Stimulated activated CD4-positive, alpha-beta T cell treated with anti-CD3 and anti-CD28 coated beads, TNF-alpha, amount 100 ng/mL, for 48 hours (primary cell): Measurements from ENCODE around the gene PPP4C.

Experiments used
- DNase-seq, 3 donors: peaks; one replicate each; pipeline ENCODE4 v3.0.0-alpha.2; 2020; ENCODE audit warnings: low read depth in 3 of 3

Gene PPP4C

GRCh38 chr16:30054959-30055553 is 20.7 kb upstream of the PPP4C start:
- DNase-seq, result peak in 2 of 3 donors; percentile 29 to 48

DNA sequence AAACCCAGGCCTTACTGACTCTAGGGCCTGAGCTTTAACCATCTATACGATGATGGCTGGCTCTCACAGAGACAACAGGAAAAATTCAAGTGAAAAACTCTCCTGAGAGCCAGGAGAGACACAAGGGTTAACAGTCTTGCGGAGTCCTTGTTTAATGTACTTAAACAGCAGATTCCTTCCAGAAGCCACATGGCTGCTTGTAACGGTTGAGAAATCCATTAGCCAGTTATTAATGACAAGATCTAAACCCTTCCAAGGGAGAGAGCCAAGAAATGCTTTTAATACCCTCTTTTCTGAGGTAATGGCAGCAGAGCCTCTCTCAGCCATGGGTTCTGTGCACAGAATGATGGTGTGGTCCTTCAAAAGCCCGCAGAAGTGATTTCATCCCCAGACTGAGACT is 15.4 kb upstream of the PPP4C start:
- no peak for DNase-seq

DNA sequence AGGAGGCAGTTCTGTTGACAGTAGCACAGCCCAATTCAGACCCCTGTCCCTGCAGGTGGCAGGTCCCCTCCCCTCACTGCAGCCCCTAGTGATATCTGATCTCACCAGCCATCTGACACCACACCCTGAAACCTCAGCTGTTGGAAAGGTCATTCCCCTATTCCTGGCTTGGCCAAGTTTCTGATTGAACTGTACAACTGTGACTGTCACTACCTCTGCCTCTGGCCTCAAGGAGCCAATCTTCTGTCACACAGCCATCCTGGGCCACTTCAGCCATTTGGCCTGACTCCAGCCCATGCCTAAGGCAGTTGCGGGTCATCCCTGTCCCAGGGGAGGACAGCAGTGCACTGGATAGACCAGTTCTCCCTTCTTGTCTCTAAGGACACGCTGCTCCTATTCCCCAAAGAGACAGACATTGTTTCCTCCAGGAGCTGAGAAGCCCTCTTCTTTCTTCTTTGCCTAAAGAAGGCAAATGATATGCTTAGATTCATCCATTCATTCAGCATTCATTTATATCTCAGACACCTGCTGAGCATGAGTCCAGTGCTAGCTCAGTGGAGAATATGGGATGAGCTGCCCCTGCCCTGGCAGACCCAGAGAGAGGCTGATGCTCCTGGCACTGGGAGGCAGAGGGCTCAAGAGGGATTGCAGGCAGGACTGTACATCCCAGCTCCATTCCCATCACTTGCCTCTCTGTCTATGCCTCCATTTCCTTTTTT is 14.8 kb upstream of the PPP4C start:
- DNase-seq, result no peak

GRCh38 chr16:30063278-30063892 is 12.4 kb upstream of the PPP4C start:
- no peak for DNase-seq

- DNase-seq, result peak in 2 of 3 donors; percentile 55 to 68
Observed at GRCh38 chr16:30063893-30064728, 11.7 kb upstream of the PPP4C start.

DNA sequence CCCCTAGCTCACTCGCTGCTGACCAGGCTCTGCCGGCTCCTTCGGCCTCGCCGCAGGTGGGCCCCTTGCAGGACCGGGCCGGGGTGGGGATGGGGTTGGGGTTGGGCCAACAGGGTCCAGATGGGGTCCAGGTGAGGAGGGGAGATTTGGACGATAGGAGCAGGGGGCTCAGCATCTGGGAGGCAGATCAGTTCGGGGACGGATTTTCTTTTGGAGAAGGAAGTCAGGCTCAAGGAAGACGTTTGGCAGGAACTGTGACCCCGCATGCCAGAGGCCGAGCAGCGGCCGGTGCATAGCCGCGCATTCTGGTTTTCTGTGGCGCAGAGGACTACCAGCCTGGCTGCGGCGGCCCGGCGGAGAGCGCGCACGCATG is 11.1 kb upstream of the PPP4C start:
- no peak for DNase-seq

- DNase-seq, result peak; percentile 96 to 98 (median 96)
Observed at GRCh38 chr16:30065102-30065942, 10.5 kb upstream of the PPP4C start, which contains the start of gene ALDOA. Gene ALDOA, plus strand, starts transcription at chr16:30065760. Its CDS starts 1,138 bp downstream, at chr16:30066898.

- peak in 1 of 3 donors; percentile 27 for DNase-seq
Observed at GRCh38 chr16:30065943-30066760, 9.6 kb upstream of the PPP4C start.

DNA sequence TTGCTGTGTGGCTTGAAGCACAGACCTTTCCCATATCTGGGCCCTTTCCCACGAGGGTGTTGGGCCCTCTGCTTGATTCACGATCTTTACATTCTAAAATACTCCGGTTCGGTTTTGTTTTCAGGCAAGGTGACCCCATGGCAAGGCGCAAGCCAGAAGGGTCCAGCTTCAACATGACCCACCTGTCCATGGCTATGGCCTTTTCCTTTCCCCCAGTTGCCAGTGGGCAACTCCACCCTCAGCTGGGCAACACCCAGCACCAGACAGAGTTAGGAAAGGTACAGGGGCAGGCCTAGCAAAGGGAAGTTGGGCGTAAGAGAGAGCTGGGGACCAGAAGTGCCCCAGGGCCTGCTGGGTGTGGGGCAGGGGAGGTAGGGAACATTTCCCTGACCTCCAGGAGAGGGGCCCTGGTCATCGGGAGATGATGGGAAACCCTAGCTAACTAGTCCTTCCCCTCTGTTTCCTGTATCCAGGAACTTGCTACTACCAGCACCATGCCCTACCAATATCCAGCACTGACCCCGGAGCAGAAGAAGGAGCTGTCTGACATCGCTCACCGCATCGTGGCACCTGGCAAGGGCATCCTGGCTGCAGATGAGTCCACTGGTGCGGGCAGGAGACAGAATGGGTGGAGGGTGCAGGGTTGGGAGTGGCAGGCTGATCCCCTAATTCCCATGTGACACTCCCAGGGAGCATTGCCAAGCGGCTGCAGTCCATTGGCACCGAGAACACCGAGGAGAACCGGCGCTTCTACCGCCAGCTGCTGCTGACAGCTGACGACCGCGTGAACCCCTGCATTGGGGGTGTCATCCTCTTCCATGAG is 8.8 kb upstream of the PPP4C start:
- no peak for DNase-seq

GRCh38 chr16:30067584-30067916 is 8.2 kb upstream of the PPP4C start:
- no peak for DNase-seq

- DNase-seq, result no peak
Observed at GRCh38 chr16:30068333-30068732, 7.5 kb upstream of the PPP4C start.

GRCh38 chr16:30068750-30069610 is 6.8 kb upstream of the PPP4C start:
- DNase-seq, result peak in 2 of 3 donors; percentile 32 to 40

GRCh38 chr16:30069611-30070462 is 6.0 kb upstream of the PPP4C start:
- DNase-seq, result no peak

DNA sequence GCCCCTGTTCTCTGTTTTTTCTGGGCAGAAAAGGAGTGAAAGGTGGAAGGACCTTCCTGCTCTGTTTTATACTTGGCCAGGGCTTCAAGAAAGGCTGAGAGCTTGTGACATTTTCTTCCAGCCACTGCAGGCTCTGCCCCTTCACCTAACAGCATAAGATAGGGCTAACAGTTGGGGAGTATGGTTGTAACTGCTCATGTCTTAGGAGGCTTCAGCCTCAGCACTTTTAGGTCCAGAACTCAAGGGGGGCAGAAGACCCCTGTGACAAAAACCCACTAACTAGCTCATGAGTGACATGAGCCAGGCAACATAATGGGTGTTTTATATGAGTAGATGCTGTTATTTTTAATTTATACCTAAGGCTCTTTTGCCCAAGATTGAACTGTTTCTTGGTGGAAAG is 5.3 kb upstream of the PPP4C start:
- DNase-seq, result no peak

- DNase-seq, result no peak
Observed at GRCh38 chr16:30076276-30076791, 540 bp downstream of the PPP4C start.

GRCh38 chr16:30077656-30078055 is 1.9 kb downstream of the PPP4C start:
- DNase-seq, result no peak

DNA sequence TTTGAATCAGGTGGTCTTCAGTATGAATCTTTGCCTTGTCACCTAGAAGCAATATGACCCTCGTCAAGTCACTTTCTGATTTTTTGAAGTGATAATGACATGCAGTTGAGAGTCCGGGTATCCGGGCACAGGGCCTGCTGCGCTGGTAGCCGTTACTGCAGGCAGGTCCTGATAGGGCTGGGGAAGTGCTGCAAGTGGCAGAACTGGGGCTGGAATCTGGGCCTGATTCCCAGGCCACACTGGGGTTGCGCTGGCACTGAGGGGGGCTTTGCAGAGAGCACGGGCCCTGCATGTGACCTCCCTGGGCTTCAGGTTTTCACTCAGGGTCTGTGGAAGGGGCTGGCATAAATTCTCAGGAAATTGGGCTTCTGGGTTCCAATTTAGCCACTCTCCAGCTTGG is 3.0 kb downstream of the PPP4C start:
- no peak for DNase-seq
